BLaER1 treated with 17β-estradiol and CSF1 and Interleukin-3, amounts not matched to agents 10 nM and 100 nM (cell line): ENCODE measurements around the gene C4orf51.

Experiments
- H3K27ac ChIP-seq, 11 experiments: shearing (Covaris generic); formaldehyde crosslinking; 2 replicates each; pipeline ENCODE4 v1.8.1; 2022
- H3K27me3 ChIP-seq, 11 experiments: shearing (Covaris generic); formaldehyde crosslinking; 2 replicates each; pipeline ENCODE4 v1.8.1; 2022
- H3K36me3 ChIP-seq, 11 experiments: shearing (Covaris generic); formaldehyde crosslinking; 2 replicates each; pipeline ENCODE4 v1.8.1; 2022
- H3K4me1 ChIP-seq, 10 experiments: shearing (Covaris generic); formaldehyde crosslinking; 2 replicates each; pipeline ENCODE4 v1.8.1; 2022
- H3K4me2 ChIP-seq, 11 experiments: shearing (Covaris generic); formaldehyde crosslinking; 2 replicates each; pipeline ENCODE4 v1.8.1; 2022
- H3K4me3 ChIP-seq, 10 experiments: shearing (Covaris generic); formaldehyde crosslinking; 2 replicates each; pipeline ENCODE4 v1.8.1; 2022
- H3K9ac ChIP-seq, 11 experiments: shearing (Covaris generic); formaldehyde crosslinking; 2 replicates each; pipeline ENCODE4 v1.8.1; 2022
- H3K9me3 ChIP-seq, 11 experiments: shearing (Covaris generic); formaldehyde crosslinking; replicated peaks in 1 of 11; 2 replicates each; pipeline ENCODE4 v1.8.1; 2022
- H4K20me1 ChIP-seq, 11 experiments: shearing (Covaris generic); formaldehyde crosslinking; 2 replicates each; pipeline ENCODE4 v1.8.1; 2022
- Cebpa-rat ChIP-seq, 11 experiments: shearing (Covaris generic); IDR thresholded peaks; 2 replicates each; pipeline ENCODE4 v1.8.1; 2022

The C4orf51 gene

GRCh38 chr4:145694929-145695328, 15.0 kb downstream of the C4orf51 start:
- H3K27me3 ChIP-seq: no peaks in the 10 kb centered on the region
- no peaks in the 10 kb centered on the region for H3K4me1 ChIP-seq
- no peaks in the 10 kb centered on the region for H4K20me1 ChIP-seq
- peaks cover 0 to 17% (median 6%) of the 10 kb centered on the region in 11 experiments; a peak in 10 of 22 replicates for H3K9me3 ChIP-seq
- no peaks in the 10 kb centered on the region for H3K36me3 ChIP-seq
- no peak overlapping the region for H3K4me2 ChIP-seq
- H3K9ac ChIP-seq: no peak overlapping the region
- no peak overlapping the region for H3K27ac ChIP-seq
- no peak overlapping the region for H3K4me3 ChIP-seq
- TF ChIP-seq Cebpa-rat (IDR thresholded peaks at IDR 0.05): no peak

GRCh38 chr4:145697332-145697731, 17.4 kb downstream of the C4orf51 start:
- Histone ChIP-seq H3K4me2 (no peak overlapping the region), H3K9ac (no peak overlapping the region), H3K27ac (no peak overlapping the region), H3K4me1 (no peaks in the 10 kb centered on the region), H3K27me3 (no peaks in the 10 kb centered on the region), H4K20me1 (no peaks in the 10 kb centered on the region), H3K9me3 (peaks cover 0 to 4% (median 0%) of the 10 kb centered on the region in 11 experiments; a peak in 3 of 22 replicates), H3K4me3 (no peak overlapping the region), H3K36me3 (no peaks in the 10 kb centered on the region)
- TF ChIP-seq Cebpa-rat (IDR thresholded peaks at IDR 0.05): no peak

- no peak overlapping the region for H3K27ac ChIP-seq
- H3K4me1 ChIP-seq: no peaks in the 10 kb centered on the region
- H3K9ac ChIP-seq: no peak overlapping the region
- H3K27me3 ChIP-seq: no peaks in the 10 kb centered on the region
- H3K4me2 ChIP-seq: no peak overlapping the region
- no peak overlapping the region for H3K4me3 ChIP-seq
- H3K36me3 ChIP-seq: no peaks in the 10 kb centered on the region
- no peaks in the 10 kb centered on the region for H4K20me1 ChIP-seq
- no peak for TF ChIP-seq Cebpa-rat (IDR thresholded peaks at IDR 0.05)
- H3K9me3 ChIP-seq: peaks cover 0 to 4% (median 0%) of the 10 kb centered on the region in 11 experiments; a peak in 1 of 22 replicates
Measured at GRCh38 chr4:145698507-145698906, 18.6 kb downstream of the C4orf51 start.

GRCh38 chr4:145703850-145704497, 24.0 kb downstream of the C4orf51 start:
- no peaks in the 10 kb centered on the region for H4K20me1 ChIP-seq
- H3K27ac ChIP-seq: no peak overlapping the region
- no peak overlapping the region for H3K4me2 ChIP-seq
- H3K9me3 ChIP-seq: peaks cover 0 to 7% (median 0%) of the 10 kb centered on the region in 11 experiments; a peak in 3 of 22 replicates
- H3K9ac ChIP-seq: no peak overlapping the region
- no peaks in the 10 kb centered on the region for H3K4me1 ChIP-seq
- no peak overlapping the region for H3K4me3 ChIP-seq
- no peak for TF ChIP-seq Cebpa-rat (IDR thresholded peaks at IDR 0.05)
- H3K36me3 ChIP-seq: no peaks in the 10 kb centered on the region
- no peaks in the 10 kb centered on the region for H3K27me3 ChIP-seq

GRCh38 chr4:145709336-145709735, 29.4 kb downstream of the C4orf51 start:
- Histone ChIP-seq H4K20me1 (no peaks in the 10 kb centered on the region), H3K36me3 (no peaks in the 10 kb centered on the region), H3K27ac (no peak overlapping the region), H3K27me3 (no peaks in the 10 kb centered on the region), H3K4me3 (no peak overlapping the region), H3K9me3 (peaks cover 22 to 46% (median 31%) of the 10 kb centered on the region in 11 experiments), H3K4me1 (no peaks in the 10 kb centered on the region), H3K9ac (no peak overlapping the region), H3K4me2 (no peak overlapping the region)
- TF ChIP-seq Cebpa-rat (IDR thresholded peaks at IDR 0.05): no peak

- Histone ChIP-seq H3K36me3 (no peaks in the 10 kb centered on the region), H3K4me2 (no peak overlapping the region), H3K9ac (no peak overlapping the region), H3K4me1 (no peaks in the 10 kb centered on the region), H3K27ac (no peak overlapping the region), H4K20me1 (no peaks in the 10 kb centered on the region), H3K9me3 (peaks cover 22 to 46% (median 31%) of the 10 kb centered on the region in 11 experiments), H3K4me3 (no peak overlapping the region), H3K27me3 (no peaks in the 10 kb centered on the region)
- TF ChIP-seq Cebpa-rat (IDR thresholded peaks at IDR 0.05): no peak
Measured at GRCh38 chr4:145709843-145710242, 29.9 kb downstream of the C4orf51 start.

GRCh38 chr4:145716200-145716599, 36.3 kb downstream of the C4orf51 start:
- Histone ChIP-seq H3K9ac (no peak overlapping the region), H3K4me2 (no peak overlapping the region), H3K36me3 (no peaks in the 10 kb centered on the region), H3K27ac (no peak overlapping the region), H4K20me1 (no peaks in the 10 kb centered on the region), H3K4me3 (no peak overlapping the region), H3K4me1 (peaks cover 0 to 11% (median 7%) of the 10 kb centered on the region in 10 experiments; a peak in 10 of 20 replicates), H3K9me3 (peaks cover 7 to 17% (median 14%) of the 10 kb centered on the region in 11 experiments), H3K27me3 (no peaks in the 10 kb centered on the region)
- TF ChIP-seq Cebpa-rat (IDR thresholded peaks at IDR 0.05): no peak

- TF ChIP-seq Cebpa-rat (IDR thresholded peaks at IDR 0.05): no peak
- Histone ChIP-seq H3K4me3 (no peak overlapping the region), H3K9me3 (peaks cover 2 to 12% (median 9%) of the 10 kb centered on the region in 11 experiments; a peak in 21 of 22 replicates), H3K4me1 (peaks cover 0 to 11% (median 7%) of the 10 kb centered on the region in 10 experiments; a peak in 10 of 20 replicates), H3K9ac (no peak overlapping the region), H3K36me3 (no peaks in the 10 kb centered on the region), H3K4me2 (no peak overlapping the region), H4K20me1 (no peaks in the 10 kb centered on the region), H3K27ac (no peak overlapping the region), H3K27me3 (no peaks in the 10 kb centered on the region)
Measured at GRCh38 chr4:145716661-145717200, 36.8 kb downstream of the C4orf51 start.

- Histone ChIP-seq H3K4me1 (peaks cover 0 to 11% (median 7%) of the 10 kb centered on the region in 10 experiments; a peak in 10 of 20 replicates), H4K20me1 (no peaks in the 10 kb centered on the region), H3K27me3 (no peaks in the 10 kb centered on the region), H3K4me3 (no peak overlapping the region), H3K36me3 (no peaks in the 10 kb centered on the region), H3K9me3 (peaks cover 0 to 3% (median 0%) of the 10 kb centered on the region in 11 experiments; a peak in 2 of 22 replicates), H3K9ac (no peak overlapping the region), H3K4me2 (peak overlapping the region in 7 of 11 experiments; percentile 1 to 58 (median 16); a peak in 8 of 22 replicates), H3K27ac (no peak overlapping the region)
- no peak for TF ChIP-seq Cebpa-rat (IDR thresholded peaks at IDR 0.05)
Measured at GRCh38 chr4:145719752-145720624, 40.0 kb downstream of the C4orf51 start.
